HEK293 (cell line): ENCODE data around the gene GLB1L2.

Experiments used
- CTCF ChIA-PET: fragments of 350-600 bp; formaldehyde crosslinking; extraction: SDS; loops from one replicate; lab custom pipeline; 2021; ENCODE audit warnings: antibody characterized with exemption; lab: Yijun Ruan, JAX
- POLR2A ChIA-PET: fragments of 300-600 bp; formaldehyde crosslinking; extraction: SDS; loops from one replicate; lab custom pipeline; 2020; ENCODE audit warnings: antibody characterized with exemption, inconsistent platforms; lab: Yijun Ruan, JAX
- H3K27ac ChIP-seq: fragments of 200-500 bp; sonication (Bioruptor generic); 2 replicates; pipeline ENCODE4 v1.5.1; 2014; ENCODE audit warnings: low read depth, low read length, control low read depth, inconsistent platforms; ENCODE audit errors: extremely low read depth
- H3K36me3 ChIP-seq, 2 experiments: fragments of 200-500 bp in 1 of 2; sonication (Bioruptor generic) in 1 of 2; 1 replicate in 1 of 2; 2 replicates in 1 of 2; pipeline ENCODE4 v1.5.1; 2014 to 2017; ENCODE audit warnings: inconsistent platforms in 2 of 2, low read length in 2 of 2; ENCODE audit not compliant: control insufficient read depth in 2 of 2, insufficient read depth in 1 of 2
- H3K4me1 ChIP-seq: fragments of 200-500 bp; sonication (Bioruptor generic); 2 replicates; pipeline ENCODE4 v1.5.1; 2014; ENCODE audit warnings: mild to moderate bottlenecking, low read length, inconsistent platforms; ENCODE audit not compliant: control insufficient read depth, insufficient read depth
- H3K4me3 ChIP-seq: 2 replicates; pipeline ENCODE4 v1.5.1; 2011; ENCODE audit warnings: low read depth, mild to moderate bottlenecking, control low read depth, low read length, moderate library complexity
- H3K9me3 ChIP-seq: fragments of 200-500 bp; sonication (Bioruptor generic); 2 replicates; pipeline ENCODE4 v1.5.1; 2014; ENCODE audit warnings: low read depth, low read length, inconsistent platforms; ENCODE audit not compliant: control insufficient read depth, insufficient read depth
- BCL11A ChIP-seq: fragments of 450-650 bp; formaldehyde crosslinking; IDR thresholded peaks from 2 replicates; pipeline ENCODE4 v1.5.1; 2016; ENCODE audit warnings: low read depth, missing biosample characterization, missing genetic modification characterization
- BCL6B ChIP-seq: fragments of 450-650 bp; formaldehyde crosslinking; IDR thresholded peaks from 2 replicates; pipeline ENCODE4 v1.5.1; 2017; ENCODE audit warnings: missing biosample characterization, missing genetic modification characterization
- GLI4 ChIP-seq: fragments of 450-650 bp; formaldehyde crosslinking; IDR thresholded peaks from 2 replicates; pipeline ENCODE4 v1.5.1; 2016; ENCODE audit warnings: missing biosample characterization, missing genetic modification characterization
- HOXA7 ChIP-seq: sonication (generic); formaldehyde crosslinking; IDR thresholded peaks from 2 replicates; pipeline ENCODE4 v1.8.1; 2022; ENCODE audit warnings: missing genetic modification reagents, borderline replicate concordance
- KLF9 ChIP-seq: fragments of 450-650 bp; formaldehyde crosslinking; IDR thresholded peaks from 2 replicates; pipeline ENCODE4 v1.5.1; 2016; ENCODE audit warnings: missing biosample characterization, missing genetic modification characterization, low read depth
- PRDM1 ChIP-seq: fragments of 450-650 bp; formaldehyde crosslinking; IDR thresholded peaks from 2 replicates; pipeline ENCODE4; 2016; ENCODE audit warnings: missing biosample characterization, missing genetic modification characterization
- SETDB1 ChIP-seq: IDR thresholded peaks from one replicate; pipeline ENCODE4 v1.6.1; 2017; ENCODE audit warnings: mild to moderate bottlenecking, low read length, moderate library complexity, mixed read lengths; ENCODE audit not compliant: insufficient read length
- SP7 ChIP-seq: fragments of 450-650 bp; formaldehyde crosslinking; IDR thresholded peaks from 2 replicates; pipeline ENCODE4 v1.5.1; 2016; ENCODE audit warnings: missing biosample characterization, missing genetic modification characterization
- TCF7L2 ChIP-seq: IDR thresholded peaks from 2 replicates; pipeline ENCODE4 v1.6.1; 2011; ENCODE audit warnings: low read depth, mild to moderate bottlenecking, inconsistent platforms, low read length, moderate library complexity, borderline replicate concordance
- ZBTB1 ChIP-seq: fragments of 450-650 bp; formaldehyde crosslinking; IDR thresholded peaks from 2 replicates; pipeline ENCODE4 v1.5.1; 2016; ENCODE audit warnings: missing biosample characterization, missing genetic modification characterization
- ZBTB10 ChIP-seq: fragments of 450-650 bp; formaldehyde crosslinking; IDR thresholded peaks from 2 replicates; pipeline ENCODE4 v1.5.1; 2016; ENCODE audit warnings: missing biosample characterization, missing genetic modification characterization
- ZBTB26 ChIP-seq: fragments of 450-650 bp; formaldehyde crosslinking; optimal IDR thresholded peaks from 2 replicates; pipeline ENCODE3; 2016; ENCODE audit warnings: missing biosample characterization, mild to moderate bottlenecking, missing genetic modification characterization
- ZFP3 ChIP-seq: fragments of 450-650 bp; formaldehyde crosslinking; IDR thresholded peaks from 2 replicates; pipeline ENCODE4 v1.5.1; 2016; ENCODE audit warnings: low read depth, missing biosample characterization, missing genetic modification characterization
- ZNF112 ChIP-seq: fragments of 450-650 bp; formaldehyde crosslinking; IDR thresholded peaks from 2 replicates; pipeline ENCODE4 v1.5.0; 2017; ENCODE audit warnings: missing biosample characterization, missing genetic modification characterization
- ZNF211 ChIP-seq: fragments of 450-650 bp; formaldehyde crosslinking; IDR thresholded peaks from 2 replicates; pipeline ENCODE4 v1.5.1; 2016; ENCODE audit warnings: low read depth, missing biosample characterization, missing genetic modification characterization
- ZNF221 ChIP-seq: fragments of 450-650 bp; formaldehyde crosslinking; IDR thresholded peaks from 2 replicates; pipeline ENCODE4 v1.5.1; 2017; ENCODE audit warnings: missing biosample characterization, missing genetic modification characterization, borderline replicate concordance
- ZNF239 ChIP-seq: fragments of 450-650 bp; formaldehyde crosslinking; IDR thresholded peaks from 2 replicates; pipeline ENCODE4 v1.5.1; 2016; ENCODE audit warnings: missing biosample characterization, missing genetic modification characterization
- ZNF404 ChIP-seq: fragments of 450-650 bp; formaldehyde crosslinking; IDR thresholded peaks from 2 replicates; pipeline ENCODE4 v1.5.1; 2017; ENCODE audit warnings: missing biosample characterization, missing genetic modification characterization
- ZNF488 ChIP-seq: fragments of 450-650 bp; formaldehyde crosslinking; IDR thresholded peaks from 2 replicates; pipeline ENCODE4 v1.5.1; 2016; ENCODE audit warnings: missing biosample characterization, missing genetic modification characterization
- ZNF561 ChIP-seq: fragments of 450-650 bp; IDR thresholded peaks from 2 replicates; pipeline ENCODE4 v1.5.1; 2018; ENCODE audit warnings: missing biosample characterization, missing genetic modification characterization, borderline replicate concordance
- ZNF621 ChIP-seq: fragments of 450-650 bp; formaldehyde crosslinking; IDR thresholded peaks from 2 replicates; pipeline ENCODE4 v1.5.1; 2017; ENCODE audit warnings: missing biosample characterization, missing genetic modification characterization
- ZNF626 ChIP-seq: fragments of 450-650 bp; sonication (Bioruptor Pico); formaldehyde crosslinking; IDR thresholded peaks from 2 replicates; pipeline ENCODE4 v1.5.1; 2018; ENCODE audit warnings: missing biosample characterization, missing genetic modification characterization, inconsistent platforms
- ZSCAN4 ChIP-seq: fragments of 450-650 bp; formaldehyde crosslinking; IDR thresholded peaks from 2 replicates; pipeline ENCODE4 v1.5.1; 2017; ENCODE audit warnings: missing biosample characterization, missing genetic modification characterization

Gene GLB1L2

GRCh38 chr11:134331354-134332188, at the start of gene GLB1L2:
Gene GLB1L2 (plus strand): TSS chr11:134331988. CDS start chr11:134332062, 74 bp downstream.
- Histone ChIP-seq H3K9me3 (no peaks in the 10 kb centered on the region), H3K27ac (no peak within 1 kb of the TSS), H3K36me3 (peaks cover 0 to 3% of the 10 kb centered on the region in 2 experiments; a peak in 1 of 3 replicates), H3K4me3 (peak within 1 kb of the TSS; percentile 57), H3K4me1 (no peaks in the 10 kb centered on the region)
- CTCF ChIA-PET: no interaction called here
- POLR2A ChIA-PET: interaction anchor here (0.6 to 1.2 kb wide), 3 partner anchors 55 to 108 kb away, joined by 3 to 8 read pairs (median 5); partner anchors contain the start of genes GLB1L3 and NCAPD3
- TF ChIP-seq TCF7L2 (no peak), ZNF239 (tag by site-specific recombination) (no peak), ZNF621 (tag by site-specific recombination) (no peak), ZBTB26 (tag by site-specific recombination) (peak; percentile 70), ZNF626 (tag by site-specific recombination) (no peak), ZSCAN4 (no peak), ZBTB1 (0 out of 2 replicates have a peak, but pooled peaks have one; percentile 18), PRDM1 (tag by site-specific recombination) (no peak), ZNF488 (tag by site-specific recombination) (no peak), ZNF221 (no peak), ZNF404 (tag by site-specific recombination) (no peak), KLF9 (tag by site-specific recombination) (peak; percentile 13; the same call in 1 of the 2 replicates), ZBTB10 (tag by site-specific recombination) (0 out of 2 replicates have a peak, but pooled peaks have one; percentile 28)

- Histone ChIP-seq H3K9me3 (no peaks in the 10 kb centered on the region), H3K27ac (no peak overlapping the region), H3K4me3 (no peak overlapping the region), H3K36me3 (peaks cover 0 to 3% of the 10 kb centered on the region in 2 experiments; a peak in 1 of 3 replicates), H3K4me1 (no peaks in the 10 kb centered on the region)
- ChIA-PET CTCF (interaction anchor here (0.6 to 1.5 kb wide), 2 partner anchors 13 to 21 kb away, joined by 3 to 5 read pairs; no protein-coding TSS in a partner anchor), POLR2A (no interaction called here)
- TF ChIP-seq SP7 (tag by site-specific recombination): no peak
- TF ChIP-seq GLI4 (tag by site-specific recombination): no peak
- TF ChIP-seq BCL11A (tag by site-specific recombination): no peak
- TF ChIP-seq HOXA7 (CRISPR knock-in tag): no peak
- TF ChIP-seq ZNF211 (tag by site-specific recombination): no peak
- TF ChIP-seq ZNF112 (tag by site-specific recombination): no peak
- TF ChIP-seq BCL6B (tag by site-specific recombination): no peak
- no peak for TF ChIP-seq ZBTB26 (tag by site-specific recombination)
- no peak for TF ChIP-seq ZNF561 (tag by site-specific recombination)
- no peak for TF ChIP-seq SETDB1
- no peak for TF ChIP-seq ZFP3 (tag by site-specific recombination)
Observed at GRCh38 chr11:134282121-134283045, 49.4 kb upstream of the GLB1L2 start.
